ENCODE results near the gene RMRP. TPM values are rescaled to one million over a fixed set of nuclear protein-coding genes. Genes with fewer than 3 reads are reported as not detected.
"Not testable (repeated sequence)": the region's sequence is repeated elsewhere in the genome, so short reads cannot be mapped to it uniquely, and the experiment has no call there.

The RMRP gene
- polyA plus RNA-seq, 3 donors from 2014 or later: 23.0 TPM; not detected in 2

GRCh38 chr9:35617548-35617947 is 40.3 kb downstream of the RMRP start:
- Mint-ChIP-seq H3K36me3 (peaks cover 0 to 9% (median 1%) of the 10 kb centered on the region in 3 donors), H3K4me3 (peak overlapping the region; percentile 89 to 93 (median 90)), H3K27ac (peak overlapping the region; percentile 92 to 100 (median 99)), H3K27me3 (ENCODE audit: low read depth in 3 of 3) (peaks cover 8 to 26% (median 24%) of the 10 kb centered on the region in 3 donors), H3K9me3 (peaks cover 0 to 2% (median 0%) of the 10 kb centered on the region in 6 donors), H3K4me1 (peaks cover 68 to 71% of the 10 kb centered on the region in 2 donors)
- DNase-seq: no peak

GRCh38 chr9:35616681-35617459 is 40.9 kb downstream of the RMRP start:
- DNase-seq: peak; percentile 86 to 90 (median 88)
- Mint-ChIP-seq H3K27ac (peak overlapping the region; percentile 92 to 100 (median 99)), H3K36me3 (peaks cover 0 to 9% (median 3%) of the 10 kb centered on the region in 3 donors), H3K9me3 (peaks cover 0 to 2% (median 0%) of the 10 kb centered on the region in 6 donors), H3K4me1 (peaks cover 68% of the 10 kb centered on the region in 2 donors), H3K27me3 (ENCODE audit: low read depth in 3 of 3) (peaks cover 8 to 26% (median 24%) of the 10 kb centered on the region in 3 donors), H3K4me3 (peak overlapping the region; percentile 89 to 93 (median 90))

GRCh38 chr9:35615981-35616680 is 41.7 kb downstream of the RMRP start:
- Mint-ChIP-seq H3K27me3 (ENCODE audit: low read depth in 3 of 3) (peaks cover 8 to 26% (median 24%) of the 10 kb centered on the region in 3 donors), H3K4me3 (peak overlapping the region; percentile 89 to 93 (median 90)), H3K36me3 (peaks cover 0 to 17% (median 9%) of the 10 kb centered on the region in 3 donors), H3K27ac (peak overlapping the region; percentile 92 to 100 (median 99)), H3K4me1 (peaks cover 67 to 68% of the 10 kb centered on the region in 2 donors), H3K9me3 (peaks cover 0 to 2% (median 0%) of the 10 kb centered on the region in 6 donors)
- no peak for DNase-seq

- Mint-ChIP-seq H3K4me3 (no peak overlapping the region), H3K27ac (peak overlapping the region in 4 of 6 donors; percentile 3 to 9 (median 8)), H3K9me3 (peaks cover 0 to 3% (median 0%) of the 10 kb centered on the region in 6 donors), H3K27me3 (ENCODE audit: low read depth in 3 of 3) (peaks cover 6 to 17% (median 14%) of the 10 kb centered on the region in 3 donors), H3K4me1 (peaks cover 43 to 49% of the 10 kb centered on the region in 2 donors), H3K36me3 (peaks cover under 1 to 17% (median 10%) of the 10 kb centered on the region in 3 donors)
- DNase-seq: no peak
These were observed 45.0 kb downstream of the RMRP start for GRCh38 chr9:35612843-35613242.

GRCh38 chr9:35612066-35612465 is 45.8 kb downstream of the RMRP start:
- not testable (repeated sequence) for H3K4me3 Mint-ChIP-seq; H3K9me3 Mint-ChIP-seq; DNase-seq; H3K27me3 Mint-ChIP-seq (ENCODE audit: low read depth in 3 of 3)
- Mint-ChIP-seq H3K36me3 (peaks cover 6 to 17% (median 17%) of the 10 kb centered on the region in 3 donors), H3K27ac (peak overlapping the region in 1 of 6 donors; percentile 36), H3K4me1 (peaks cover 43 to 49% of the 10 kb centered on the region in 2 donors)

- peaks cover 0 to 3% (median 0%) of the 10 kb centered on the region in 6 donors for H3K9me3 Mint-ChIP-seq
- H3K4me1 Mint-ChIP-seq: peaks cover 43 to 49% of the 10 kb centered on the region in 2 donors
- peaks cover 1 to 5% (median 4%) of the 10 kb centered on the region in 3 donors for H3K27me3 Mint-ChIP-seq (ENCODE audit: low read depth in 3 of 3)
- no peak overlapping the region for H3K4me3 Mint-ChIP-seq
- peak; percentile 46 to 54 (median 46) for DNase-seq
- H3K36me3 Mint-ChIP-seq: peaks cover 7 to 20% (median 17%) of the 10 kb centered on the region in 3 donors
- peak overlapping the region; percentile 37 to 80 (median 54) for H3K27ac Mint-ChIP-seq
These were observed 46.5 kb downstream of the RMRP start for GRCh38 chr9:35611230-35611797.

- no peak overlapping the region for H3K27ac Mint-ChIP-seq
- H3K4me3 Mint-ChIP-seq: no peak overlapping the region
- H3K4me1 Mint-ChIP-seq: peaks cover 37 to 40% of the 10 kb centered on the region in 2 donors
- peaks cover 0 to 4% (median 2%) of the 10 kb centered on the region in 3 donors for H3K27me3 Mint-ChIP-seq (ENCODE audit: low read depth in 3 of 3)
- peaks cover 0 to 3% (median 0%) of the 10 kb centered on the region in 6 donors for H3K9me3 Mint-ChIP-seq
- DNase-seq: no peak
- H3K36me3 Mint-ChIP-seq: peaks cover 7 to 20% (median 15%) of the 10 kb centered on the region in 3 donors
These were observed 48.0 kb downstream of the RMRP start for GRCh38 chr9:35609820-35610163.

- peaks cover under 1 to 8% (median 7%) of the 10 kb centered on the region in 3 donors for H3K27me3 Mint-ChIP-seq (ENCODE audit: low read depth in 3 of 3)
- peaks cover 0 to 3% (median 0%) of the 10 kb centered on the region in 6 donors for H3K9me3 Mint-ChIP-seq
- peaks cover 7 to 20% (median 9%) of the 10 kb centered on the region in 3 donors for H3K36me3 Mint-ChIP-seq
- DNase-seq: no peak
- H3K27ac Mint-ChIP-seq: no peak overlapping the region
- H3K4me3 Mint-ChIP-seq: peak overlapping the region in 1 of 5 donors; percentile 27
- H3K4me1 Mint-ChIP-seq: peaks cover 40 to 42% of the 10 kb centered on the region in 2 donors
These were observed 48.6 kb downstream of the RMRP start for GRCh38 chr9:35609001-35609819.

GRCh38 chr9:35608221-35608620 is 49.6 kb downstream of the RMRP start:
- no peak for DNase-seq
- Mint-ChIP-seq H3K36me3 (peaks cover 7 to 20% (median 8%) of the 10 kb centered on the region in 3 donors), H3K9me3 (peaks cover 0 to 2% (median 0%) of the 10 kb centered on the region in 6 donors), H3K4me1 (peaks cover 50 to 52% of the 10 kb centered on the region in 2 donors), H3K27ac (no peak overlapping the region), H3K4me3 (no peak overlapping the region), H3K27me3 (ENCODE audit: low read depth in 3 of 3) (peaks cover 6 to 12% (median 11%) of the 10 kb centered on the region in 3 donors)

Other genes with a start within 250 kb of the RMRP start
- gene RUSC2, start 167.9 kb downstream of the RMRP start, polyA plus RNA-seq: under 1 TPM in 2 of 3 donors, not detected in 1; 0.44 to 0.69 TPM
- gene TESK1, start 52.8 kb downstream of the RMRP start, polyA plus RNA-seq: 10 to 100 TPM in 1 of 3 donors, 1 to 10 TPM in 2; 6.5 to 23.7 (median 8.1) TPM
- 10 to 100 TPM in 2 of 3 donors, 1 to 10 TPM in 1; 6.2 to 18.4 (median 10.1) TPM for gene CD72, start 39.6 kb downstream of the RMRP start, polyA plus RNA-seq
- gene SIT1, start 7.1 kb downstream of the RMRP start, polyA plus RNA-seq: 1 to 10 TPM in 1 of 3 donors, under 1 TPM in 2; 0.26 to 1.4 (median 0.49) TPM
- gene CCDC107, start 273 bp upstream of the RMRP start, polyA plus RNA-seq: 100 to 1,000 TPM; 101 to 106 (median 103) TPM
- 1 to 10 TPM in 2 of 3 donors, under 1 TPM in 1; 0.92 to 1.9 (median 1.1) TPM for gene ARHGEF39, start 7.2 kb upstream of the RMRP start, polyA plus RNA-seq
- not detected for gene CA9, start 15.9 kb upstream of the RMRP start, polyA plus RNA-seq
- gene TPM2, start 31.9 kb upstream of the RMRP start, polyA plus RNA-seq: under 1 TPM in 1 of 3 donors, not detected in 2; 0.28 TPM
- gene TLN1, start 74.2 kb upstream of the RMRP start, polyA plus RNA-seq: 100 to 1,000 TPM in 1 of 3 donors, 10 to 100 TPM in 2; 21.4 to 260 (median 61.5) TPM
- gene CREB3, start 74.6 kb upstream of the RMRP start, polyA plus RNA-seq: 10 to 100 TPM; 47.8 to 59.3 (median 50.0) TPM
- 10 to 100 TPM; 20.3 to 43.3 (median 37.4) TPM for gene GBA2, start 91.2 kb upstream of the RMRP start, polyA plus RNA-seq
- 10 to 100 TPM in 1 of 3 donors, 1 to 10 TPM in 2; 5.4 to 10.6 (median 8.2) TPM for gene RGP1, start 91.3 kb upstream of the RMRP start, polyA plus RNA-seq
- gene MSMP, start 96.3 kb upstream of the RMRP start, polyA plus RNA-seq: 1 to 10 TPM in 1 of 3 donors, not detected in 2; 1.3 TPM
- gene NPR2, start 133.6 kb upstream of the RMRP start, polyA plus RNA-seq: under 1 TPM in 1 of 3 donors, not detected in 2; 0.46 TPM
- gene SPAG8, start 154.2 kb upstream of the RMRP start, polyA plus RNA-seq: 1 to 10 TPM in 1 of 3 donors, under 1 TPM in 1, not detected in 1; 0.43 to 2.1 TPM
- gene HINT2, start 157.0 kb upstream of the RMRP start, polyA plus RNA-seq: 100 to 1,000 TPM; 105 to 124 (median 122) TPM
- gene FAM221B, start 170.7 kb upstream of the RMRP start, polyA plus RNA-seq: not detected
- 1 to 10 TPM; 1.1 to 2.1 (median 1.6) TPM for gene TMEM8B, start 171.2 kb upstream of the RMRP start, polyA plus RNA-seq
- not detected for gene OR13J1, start 212.4 kb upstream of the RMRP start, polyA plus RNA-seq
- gene HRCT1, start 248.2 kb upstream of the RMRP start, polyA plus RNA-seq: not detected